SH-SY5Y (cell line): Measurements from ENCODE around the gene LINGO4.
A peak's percentile ranks its signal among the peaks of the same experiment; 100 is the strongest.

Source experiments
- GATA2 ChIP-seq: IDR thresholded peaks from 2 replicates; pipeline ENCODE4 v1.6.1; 2011; ENCODE audit warnings: mild to moderate bottlenecking, low read depth, low read length
- GATA3 ChIP-seq: IDR thresholded peaks from 2 replicates; pipeline ENCODE4 v1.6.1; 2011; ENCODE audit warnings: low read depth, mild to moderate bottlenecking, low read length, moderate library complexity

DNA sequence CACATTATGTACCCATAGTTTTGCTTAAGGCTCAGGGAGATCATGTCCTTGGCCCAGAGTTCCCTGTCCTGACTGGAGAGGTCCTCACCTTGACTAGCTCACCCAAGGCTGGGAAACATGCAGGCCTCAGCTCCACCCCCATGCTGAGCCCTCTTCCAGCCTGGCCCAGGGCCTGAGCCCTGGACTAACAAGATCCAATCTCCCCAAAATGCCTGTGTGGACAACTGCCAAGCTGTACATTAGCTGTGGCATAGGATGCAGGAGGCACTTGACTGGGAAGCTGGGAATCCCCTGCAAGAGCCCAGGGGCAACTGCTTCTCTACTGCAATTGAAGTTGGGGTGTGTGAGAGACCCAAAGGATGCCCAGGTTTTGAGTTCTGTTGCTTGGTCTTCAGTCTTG lies 2.1 kb downstream of the LINGO4 start:
- TF ChIP-seq GATA3 (no peak), GATA2 (peak; percentile 93)
